Measurements from ENCODE around the gene RTL1. TPM values are rescaled to one million over a fixed set of nuclear protein-coding genes. Genes with fewer than 3 reads are reported as not detected.

RTL1 gene
- total RNA-seq, 1 experiment from 2014 or later, result not detected

- no peak for DNase-seq (ENCODE audit: low spot score)
Measured at GRCh38 chr14:100866666-100867630, 36.6 kb downstream of the RTL1 start.

GRCh38 chr14:100865682-100866591 lies 37.6 kb downstream of the RTL1 start:
- no peak for DNase-seq (ENCODE audit: low spot score)

DNA sequence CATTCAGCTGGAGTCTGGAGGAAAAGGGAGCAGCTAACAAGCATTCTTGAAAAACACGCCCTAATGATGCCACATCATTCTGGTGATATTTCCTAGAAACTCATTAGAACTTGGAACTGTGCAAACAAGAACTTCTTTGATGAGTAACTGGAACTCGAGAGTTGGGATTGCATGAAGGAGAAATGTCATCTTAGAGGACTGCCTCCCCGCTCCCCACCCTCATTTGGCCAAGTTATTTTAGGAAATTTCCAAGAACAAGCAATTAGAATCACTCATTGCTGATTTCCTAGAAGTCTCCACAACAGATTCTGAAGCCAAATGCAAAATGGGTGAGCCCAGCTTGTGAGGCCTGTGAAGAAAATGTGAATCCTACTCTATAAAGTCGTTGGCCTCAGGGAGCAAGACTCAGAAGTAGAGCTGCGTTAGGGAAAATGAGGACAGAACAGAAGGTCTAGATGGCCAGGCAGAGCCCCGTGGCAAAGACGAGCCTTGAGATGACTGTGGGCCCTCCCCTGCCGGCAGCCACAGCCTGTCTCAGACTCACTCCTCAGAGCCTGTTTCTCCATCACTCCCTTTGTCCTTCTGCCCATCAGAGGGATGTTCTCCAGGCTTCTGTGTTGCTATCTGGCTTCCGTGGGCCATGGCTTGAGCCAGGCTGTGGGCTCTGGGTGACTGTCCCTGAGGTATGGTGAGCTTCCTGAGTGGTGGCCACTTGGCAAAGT lies 38.4 kb downstream of the RTL1 start:
- no peak for DNase-seq (ENCODE audit: low spot score)

GRCh38 chr14:100864206-100864605 lies 39.3 kb downstream of the RTL1 start:
- no peak for DNase-seq (ENCODE audit: low spot score)

GRCh38 chr14:100862793-100863192 lies 40.7 kb downstream of the RTL1 start:
- DNase-seq (ENCODE audit: low spot score), result no peak

GRCh38 chr14:100862277-100862676 lies 41.2 kb downstream of the RTL1 start:
- no peak for DNase-seq (ENCODE audit: low spot score)

- no peak for DNase-seq (ENCODE audit: low spot score)
Measured at GRCh38 chr14:100861937-100862247, 41.6 kb downstream of the RTL1 start.

- DNase-seq (ENCODE audit: low spot score), result no peak
Measured at GRCh38 chr14:100861188-100861936, 42.2 kb downstream of the RTL1 start.

DNA sequence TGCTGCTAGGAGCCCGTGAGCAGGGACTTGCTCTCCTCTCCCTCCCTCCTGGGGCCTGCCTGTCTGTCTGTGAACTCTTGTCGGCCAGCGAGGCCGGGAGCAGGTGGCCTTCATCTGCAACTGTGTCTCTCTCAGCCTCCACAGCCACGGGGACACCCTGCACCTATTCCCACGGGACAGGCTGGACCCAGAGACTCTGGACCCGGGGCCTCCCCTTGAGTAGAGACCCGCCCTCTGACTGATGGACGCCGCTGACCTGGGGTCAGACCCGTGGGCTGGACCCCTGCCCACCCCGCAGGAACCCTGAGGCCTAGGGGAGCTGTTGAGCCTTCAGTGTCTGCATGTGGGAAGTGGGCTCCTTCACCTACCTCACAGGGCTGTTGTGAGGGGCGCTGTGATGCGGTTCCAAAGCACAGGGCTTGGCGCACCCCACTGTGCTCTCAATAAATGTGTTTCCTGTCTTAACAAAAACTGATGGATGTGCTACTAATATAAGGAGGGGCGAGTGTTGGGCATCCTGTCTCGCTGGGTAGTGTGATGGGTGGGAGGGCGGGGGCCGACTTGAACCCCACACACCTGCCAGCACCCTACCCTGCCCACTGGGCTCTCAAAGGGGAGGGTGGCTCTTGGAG lies 42.9 kb downstream of the RTL1 start:
- no peak for DNase-seq (ENCODE audit: low spot score)

- no peak for DNase-seq (ENCODE audit: low spot score)
Measured at GRCh38 chr14:100859781-100860180, 43.7 kb downstream of the RTL1 start.

- DNase-seq (ENCODE audit: low spot score), result no peak
Measured at GRCh38 chr14:100858838-100859220, 44.7 kb downstream of the RTL1 start.

DNA sequence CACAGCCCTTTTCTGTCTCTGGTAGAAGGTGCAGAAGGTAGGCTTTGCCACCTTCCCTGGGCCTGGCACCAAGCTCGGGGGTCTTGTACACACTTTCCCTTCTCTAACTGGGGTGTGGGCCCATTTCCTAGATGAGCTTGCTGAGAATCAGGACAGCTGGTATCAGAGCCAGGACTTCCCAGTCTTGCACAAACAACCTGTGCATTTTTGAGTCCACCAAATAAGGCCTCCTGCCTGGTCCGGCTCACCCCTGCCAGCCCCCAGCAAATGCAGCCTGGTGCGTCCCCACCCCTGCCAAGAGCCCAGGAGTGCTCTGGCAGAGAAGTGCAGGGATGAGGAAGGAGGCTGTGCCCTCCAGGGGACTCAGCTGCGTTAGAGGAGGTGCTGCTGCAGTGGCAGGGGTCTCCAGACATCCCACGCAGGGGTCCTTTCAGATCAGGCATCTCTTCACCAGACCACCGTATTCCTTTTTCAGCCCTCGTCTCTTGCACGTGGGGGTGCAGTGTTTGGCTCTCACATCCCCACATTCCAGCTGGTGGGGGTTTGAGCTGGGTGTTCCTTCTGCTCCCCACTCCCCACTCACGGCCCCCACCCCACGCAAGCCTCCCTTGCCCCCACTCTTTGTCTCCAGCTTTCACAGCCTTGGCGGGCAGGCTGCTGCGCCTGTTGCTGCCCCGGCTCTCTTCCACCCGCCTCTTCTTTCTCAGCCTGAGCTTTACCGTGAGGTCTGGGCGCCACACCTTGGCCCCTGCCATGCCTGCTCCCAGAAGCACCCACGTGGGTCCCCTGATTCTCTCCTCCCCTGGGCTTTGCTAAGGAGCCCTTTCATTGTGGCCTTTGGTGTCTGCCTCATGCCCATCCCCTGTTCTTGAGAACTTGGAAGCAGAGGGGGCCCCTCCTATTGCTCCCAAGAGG lies 45.3 kb downstream of the RTL1 start:
- DNase-seq (ENCODE audit: low spot score), result no peak

- no peak for DNase-seq (ENCODE audit: low spot score)
Measured at GRCh38 chr14:100857233-100857922, 46.1 kb downstream of the RTL1 start.

DNA sequence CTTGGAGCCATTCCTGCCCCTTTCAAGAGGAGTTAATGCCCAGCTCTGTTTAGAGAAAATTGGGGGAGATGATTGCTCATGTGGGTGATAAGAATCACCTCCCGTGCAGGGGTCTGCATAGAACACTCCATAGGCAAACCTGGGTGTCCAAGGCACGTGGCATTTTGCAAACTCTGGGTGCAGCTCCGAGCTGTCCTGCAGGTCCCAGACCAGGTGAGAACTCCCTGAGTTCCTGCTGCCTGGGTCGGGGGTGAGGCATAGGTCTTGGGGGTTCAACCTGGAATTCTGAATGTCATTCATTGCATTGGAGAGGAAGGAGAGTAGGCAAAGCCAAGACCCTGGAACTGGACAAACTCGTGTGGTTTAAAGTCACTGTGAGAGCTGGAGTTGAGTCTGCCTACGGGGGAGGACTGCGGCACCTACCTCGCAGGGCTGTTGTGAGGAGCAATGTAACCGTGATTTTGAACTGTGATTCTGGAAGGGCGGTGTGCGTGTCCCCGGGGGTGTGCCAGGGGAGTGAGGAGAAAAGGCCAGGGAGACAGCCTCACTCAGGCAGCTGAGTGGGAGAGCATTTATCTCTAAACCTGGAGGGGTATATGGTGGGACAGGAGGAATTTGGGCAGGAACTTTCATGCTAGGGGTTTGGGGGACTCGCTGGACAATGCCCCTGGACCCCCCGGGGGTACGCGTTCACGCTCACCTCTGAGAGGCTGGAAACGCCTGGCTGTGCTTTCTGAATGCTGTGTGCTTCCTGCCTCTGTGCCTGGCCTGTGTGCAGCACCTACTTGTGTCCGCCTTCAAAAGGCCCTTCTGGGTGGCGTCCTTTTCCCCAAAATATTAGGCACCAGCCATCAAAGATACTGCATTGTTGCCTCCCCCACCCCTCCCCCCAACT lies 47.2 kb downstream of the RTL1 start:
- DNase-seq (ENCODE audit: low spot score), result no peak

GRCh38 chr14:100855256-100855930 lies 48.1 kb downstream of the RTL1 start:
- DNase-seq (ENCODE audit: low spot score), result no peak

- no peak for DNase-seq (ENCODE audit: low spot score)
Measured at GRCh38 chr14:100854435-100854834, 49.1 kb downstream of the RTL1 start.

- DNase-seq (ENCODE audit: low spot score), result no peak
Measured at GRCh38 chr14:100851946-100852620, 51.4 kb downstream of the RTL1 start.
